ENCODE results near the gene PLXNC1.

GRCh38 chr12:94333396-94333795 is 185.0 kb downstream of the PLXNC1 start:
- TF ChIP-seq CTCF (IDR thresholded peaks at IDR 0.05) (no peak), POLR2A (IDR thresholded peaks at IDR 0.05) (no peak), POLR2AphosphoS5 (IDR thresholded peaks at IDR 0.05; ENCODE audit: insufficient read depth in 1 of 2, low read depth in 1 of 2) (no peak)
